OCI-LY3 (cell line): ENCODE data around the gene CEP104.
"Not testable (repeated sequence)": the region's sequence is repeated elsewhere in the genome, so short reads cannot be mapped to it uniquely, and the experiment has no call there.

Experiments
- H2AFZ ChIP-seq: fragments of 200-600, 300-600 bp; shearing (Covaris generic); 2 replicates; pipeline ENCODE4 v1.6.0; 2014; ENCODE audit warnings: antibody characterized with exemption, low read depth, low read length
- H3K27ac ChIP-seq: fragments of 200-600, 300-600 bp; sonication (generic); 2 replicates; pipeline ENCODE4 v1.5.1; 2014; ENCODE audit warnings: mild to moderate bottlenecking, low read length, moderate library complexity, mixed read lengths
- H3K27me3 ChIP-seq: fragments of 200-600, 300-600 bp; sonication (generic); 2 replicates; pipeline ENCODE4 v1.6.1; 2014; ENCODE audit warnings: low read depth, low read length, mixed read lengths
- H3K36me3 ChIP-seq: fragments of 200-600, 300-600 bp; sonication (generic); replicated peaks from 2 replicates; pipeline ENCODE3; 2014; ENCODE audit warnings: low read depth, low read length, mixed read lengths
- H3K4me1 ChIP-seq: fragments of 300-600, 200-600 bp; sonication (generic); 2 replicates; pipeline ENCODE4 v1.6.1; 2014; ENCODE audit warnings: low read length, mixed read lengths
- H3K4me2 ChIP-seq: fragments of 200-600, 300-600 bp; sonication (generic); 2 replicates; pipeline ENCODE4 v1.6.1; 2014; ENCODE audit warnings: low read length, mixed read lengths
- H3K4me3 ChIP-seq: fragments of 300-600, 200-600 bp; sonication (generic); 2 replicates; pipeline ENCODE4 v1.5.1; 2014; ENCODE audit warnings: antibody characterized with exemption, mild to moderate bottlenecking, low read length, moderate library complexity
- H3K79me2 ChIP-seq: fragments of 300-600, 200-600 bp; shearing (Covaris generic); 2 replicates; pipeline ENCODE4 v1.6.1; 2014; ENCODE audit warnings: mild to moderate bottlenecking, low read length, mixed read lengths
- H3K9ac ChIP-seq: fragments of 300-600, 200-600 bp; shearing (Covaris generic); 2 replicates; pipeline ENCODE4 v1.6.0; 2014; ENCODE audit warnings: mild to moderate bottlenecking, low read length, moderate library complexity
- H3K9me3 ChIP-seq: fragments of 200-600, 300-600 bp; shearing (Covaris generic); 2 replicates; pipeline ENCODE4 v1.6.1; 2014; ENCODE audit warnings: low read length, mixed read lengths; ENCODE audit not compliant: insufficient read depth
- H4K20me1 ChIP-seq: fragments of 200-600, 300-600 bp; sonication (generic); 2 replicates; pipeline ENCODE4 v1.6.1; 2016; ENCODE audit warnings: low read length, mixed read lengths; ENCODE audit not compliant: insufficient read depth
- EZH2phosphoT487 ChIP-seq: fragments of 200-600 bp; shearing (Covaris generic); IDR thresholded peaks from 2 replicates; pipeline ENCODE4 v1.6.1; 2018; ENCODE audit warnings: antibody characterized with exemption, mixed run types, low read depth
- TF ChIP-seq, protein P1 (sequence below): fragments of 200-600, 300-600 bp; sonication (generic); IDR thresholded peaks from 2 replicates; pipeline ENCODE4 v1.5.1; 2014; ENCODE audit warnings: antibody characterized with exemption, low read length, low read depth

Gene CEP104

DNA sequence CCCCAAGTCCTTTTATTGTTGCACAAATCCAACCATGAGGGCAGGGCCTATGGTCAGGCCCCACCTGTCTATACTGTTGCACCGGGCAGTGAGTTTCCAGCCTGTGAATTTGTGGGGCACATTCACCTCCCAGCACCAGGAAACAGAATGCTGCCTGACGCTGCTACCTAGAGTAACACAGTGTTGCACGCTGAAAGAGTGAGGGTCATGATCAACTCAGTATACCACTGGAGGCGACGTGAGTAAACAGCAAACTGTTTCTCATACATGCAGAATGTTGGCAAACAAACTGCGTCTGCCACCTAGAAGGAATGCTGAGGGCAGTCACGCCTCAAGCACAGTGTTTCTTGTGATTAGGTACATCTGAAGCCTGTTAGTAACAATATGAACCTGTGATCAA lies 47.3 kb downstream of the CEP104 start:
- no peaks in the 10 kb centered on the region for H3K79me2 ChIP-seq
- H3K4me3 ChIP-seq = no peak overlapping the region
- H2AFZ ChIP-seq = no peak overlapping the region
- peaks cover 4% of the 10 kb centered on the region for H3K36me3 ChIP-seq
- no peak overlapping the region for H3K9ac ChIP-seq
- no peak overlapping the region for H3K4me2 ChIP-seq
- TF ChIP-seq, protein P1, sequence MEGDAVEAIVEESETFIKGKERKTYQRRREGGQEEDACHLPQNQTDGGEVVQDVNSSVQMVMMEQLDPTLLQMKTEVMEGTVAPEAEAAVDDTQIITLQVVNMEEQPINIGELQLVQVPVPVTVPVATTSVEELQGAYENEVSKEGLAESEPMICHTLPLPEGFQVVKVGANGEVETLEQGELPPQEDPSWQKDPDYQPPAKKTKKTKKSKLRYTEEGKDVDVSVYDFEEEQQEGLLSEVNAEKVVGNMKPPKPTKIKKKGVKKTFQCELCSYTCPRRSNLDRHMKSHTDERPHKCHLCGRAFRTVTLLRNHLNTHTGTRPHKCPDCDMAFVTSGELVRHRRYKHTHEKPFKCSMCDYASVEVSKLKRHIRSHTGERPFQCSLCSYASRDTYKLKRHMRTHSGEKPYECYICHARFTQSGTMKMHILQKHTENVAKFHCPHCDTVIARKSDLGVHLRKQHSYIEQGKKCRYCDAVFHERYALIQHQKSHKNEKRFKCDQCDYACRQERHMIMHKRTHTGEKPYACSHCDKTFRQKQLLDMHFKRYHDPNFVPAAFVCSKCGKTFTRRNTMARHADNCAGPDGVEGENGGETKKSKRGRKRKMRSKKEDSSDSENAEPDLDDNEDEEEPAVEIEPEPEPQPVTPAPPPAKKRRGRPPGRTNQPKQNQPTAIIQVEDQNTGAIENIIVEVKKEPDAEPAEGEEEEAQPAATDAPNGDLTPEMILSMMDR = no peak
- H3K27ac ChIP-seq = no peak overlapping the region
- H3K27me3 ChIP-seq = no peaks in the 10 kb centered on the region
- H3K9me3 ChIP-seq = no peaks in the 10 kb centered on the region
- H4K20me1 ChIP-seq = no peaks in the 10 kb centered on the region
- H3K4me1 ChIP-seq = peaks cover 18% of the 10 kb centered on the region

DNA sequence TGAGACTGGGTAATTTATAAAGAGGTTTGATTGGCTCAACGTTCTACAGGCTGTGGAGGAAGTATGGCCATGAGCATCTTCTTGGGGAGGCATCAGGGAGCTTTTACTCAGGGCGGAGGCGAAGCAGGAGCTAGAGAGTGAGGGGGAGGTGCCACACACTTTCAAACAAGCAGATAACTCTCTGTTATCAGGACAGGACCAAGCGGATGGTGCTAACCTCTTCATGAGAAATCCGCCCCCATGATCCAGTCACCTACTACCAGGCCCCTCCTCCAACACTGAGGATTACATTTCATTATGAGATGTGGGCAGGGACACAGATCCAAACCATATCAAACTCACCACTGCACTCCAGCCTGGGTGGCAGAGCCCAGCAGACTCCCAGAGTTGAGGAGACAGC lies 49.2 kb downstream of the CEP104 start:
- H3K27ac ChIP-seq = no peak overlapping the region
- TF ChIP-seq EZH2phosphoT487 = no peak
- TF ChIP-seq, protein P1 = no peak
- H2AFZ ChIP-seq = no peak overlapping the region
- no peaks in the 10 kb centered on the region for H3K36me3 ChIP-seq
- H3K4me1 ChIP-seq = peaks cover 32% of the 10 kb centered on the region
- peaks cover 5% of the 10 kb centered on the region for H3K27me3 ChIP-seq
- H3K4me2 ChIP-seq = no peak overlapping the region
- H4K20me1 ChIP-seq = no peaks in the 10 kb centered on the region
- H3K9ac ChIP-seq = no peak overlapping the region
- H3K79me2 ChIP-seq = no peaks in the 10 kb centered on the region
- no peaks in the 10 kb centered on the region for H3K9me3 ChIP-seq
- H3K4me3 ChIP-seq = no peak overlapping the region

DNA sequence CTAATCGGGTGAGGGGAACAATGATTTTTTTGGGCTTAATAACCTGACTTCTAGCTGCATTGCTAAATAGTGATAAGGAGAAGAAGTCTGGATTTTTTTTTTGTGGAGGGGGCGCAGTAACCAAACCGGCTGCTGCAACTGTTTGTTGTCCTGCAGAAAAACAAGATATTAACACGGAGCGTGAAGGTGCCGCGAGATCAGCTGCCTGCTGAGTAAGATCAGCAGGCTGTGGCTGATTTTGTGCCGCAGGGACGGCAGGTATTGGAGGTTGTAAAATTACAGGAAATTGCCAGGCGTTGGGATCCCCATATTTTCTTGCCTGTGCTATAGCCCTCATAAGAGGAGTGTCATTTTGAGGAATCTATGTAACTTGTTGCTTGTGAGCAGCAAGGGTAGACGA lies 52.0 kb downstream of the CEP104 start:
- H3K27ac ChIP-seq = no peak overlapping the region; the same call in 1 of the 2 replicates
- H3K9ac ChIP-seq = no peak overlapping the region
- no peaks in the 10 kb centered on the region for H3K36me3 ChIP-seq
- TF ChIP-seq, protein P1 = no peak
- no peak for TF ChIP-seq EZH2phosphoT487
- H3K79me2 ChIP-seq = no peaks in the 10 kb centered on the region
- peak overlapping the region; percentile 70 for H3K4me3 ChIP-seq
- H3K4me2 ChIP-seq = peak overlapping the region; percentile 85
- H2AFZ ChIP-seq = peak overlapping the region; percentile 0; the same call in 1 of the 2 replicates
- H3K27me3 ChIP-seq = peaks cover 12% of the 10 kb centered on the region
- peaks cover 35% of the 10 kb centered on the region for H3K4me1 ChIP-seq
- no peaks in the 10 kb centered on the region for H4K20me1 ChIP-seq
- 0 out of 2 replicates have a peak, but pooled peaks cover 3% of the 10 kb centered on the region for H3K9me3 ChIP-seq

DNA sequence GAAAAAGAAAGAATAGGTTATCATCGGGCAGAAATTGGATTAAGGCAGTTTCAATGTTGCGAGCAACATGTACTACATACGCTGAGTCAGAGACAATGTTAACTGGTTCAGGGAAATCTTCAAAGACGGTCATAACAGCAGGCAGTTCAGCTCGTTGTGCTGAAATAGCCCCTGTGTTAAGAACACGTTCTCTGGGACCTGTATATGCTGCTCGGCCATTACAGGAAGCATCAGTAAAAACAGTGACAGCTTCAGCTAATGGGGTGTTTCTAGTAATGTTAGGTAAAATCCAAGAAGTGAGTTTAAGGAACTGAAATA lies 52.4 kb downstream of the CEP104 start:
- Histone ChIP-seq H2AFZ (peak overlapping the region; percentile 52; the same call in 1 of the 2 replicates), H3K27ac (peak overlapping the region; percentile 35), H3K4me2 (peak overlapping the region; percentile 85)

More for the DNA sequence above, 52.4 kb downstream of the CEP104 start:
- Histone ChIP-seq H3K27me3 (peaks cover 12% of the 10 kb centered on the region), H3K4me1 (peaks cover 35% of the 10 kb centered on the region), H3K4me3 (peak overlapping the region; percentile 70), H3K9ac (peak overlapping the region; percentile 23; the same call in 1 of the 2 replicates)
- H3K9me3 ChIP-seq, H4K20me1 ChIP-seq, H3K36me3 ChIP-seq, H3K79me2 ChIP-seq: not testable (repeated sequence)
